GM23338 (cell line): ENCODE data around the gene NEMP1. TPM values are rescaled to one million over a fixed set of nuclear protein-coding genes. Genes with fewer than 3 reads are reported as not detected.

Experiments
- ETS1 ChIP-seq: IDR thresholded peaks from 2 replicates; pipeline ENCODE4 v1.6.1; 2016; ENCODE audit warnings: antibody characterized with exemption
- EZH2phosphoT487 ChIP-seq: fragments of 200-600 bp; sonication (generic); IDR thresholded peaks from one replicate; pipeline ENCODE4 v1.8.1; 2018; ENCODE audit warnings: antibody characterized with exemption; ENCODE audit not compliant: unreplicated experiment
- JUNB ChIP-seq: IDR thresholded peaks from one replicate; pipeline ENCODE4 v1.6.1; 2016; ENCODE audit warnings: antibody characterized with exemption; ENCODE audit not compliant: unreplicated experiment
- NANOG ChIP-seq: IDR thresholded peaks from 2 replicates; pipeline ENCODE4 v1.6.1; 2016; ENCODE audit warnings: antibody characterized with exemption, borderline replicate concordance
- POLR2AphosphoS5 ChIP-seq: IDR thresholded peaks from 2 replicates; pipeline ENCODE4 v1.6.1; 2016; ENCODE audit warnings: antibody characterized with exemption, low read depth
- STAT1 ChIP-seq: IDR thresholded peaks from one replicate; pipeline ENCODE4 v1.6.1; 2016; ENCODE audit warnings: antibody characterized with exemption; ENCODE audit not compliant: unreplicated experiment
- ZNF331 ChIP-seq: fragments of 250-450 bp; sonication (Bioruptor Pico); IDR thresholded peaks from 2 replicates; pipeline ENCODE4 v1.5.0; 2020; ENCODE audit warnings: low read depth, mild to moderate bottlenecking, moderate library complexity
- ZNF462 ChIP-seq: fragments of 250-450 bp; sonication (Bioruptor Pico); IDR thresholded peaks from 2 replicates; pipeline ENCODE4 v1.5.0; 2020; ENCODE audit warnings: mild to moderate bottlenecking, moderate library complexity
- polyA plus RNA-seq: library from polyadenylated mRNA; unstranded; fragments of >200 nt; fragmentation: Nextera tagmentation; extraction: Ambion mirVana; gene quantifications from 2 replicates; pipeline ENCODE4 v1.2.1, GENCODE V29; 2016
- total RNA-seq: library from RNA; depleted of rRNA; stranded (reverse); fragments of >200 nt; shearing (Covaris generic); gene quantifications from 2 replicates; pipeline ENCODE4 v1.2.3, GENCODE V29; 2014
- TF ChIP-seq, protein P1 (sequence below): IDR thresholded peaks from one replicate; pipeline ENCODE4 v1.6.1; 2018; ENCODE audit warnings: antibody characterized with exemption; ENCODE audit not compliant: unreplicated experiment

The NEMP1 gene
- total and polyA plus RNA-seq, 2 experiments from 2014 or later, result 11.9 to 35.0 TPM

DNA sequence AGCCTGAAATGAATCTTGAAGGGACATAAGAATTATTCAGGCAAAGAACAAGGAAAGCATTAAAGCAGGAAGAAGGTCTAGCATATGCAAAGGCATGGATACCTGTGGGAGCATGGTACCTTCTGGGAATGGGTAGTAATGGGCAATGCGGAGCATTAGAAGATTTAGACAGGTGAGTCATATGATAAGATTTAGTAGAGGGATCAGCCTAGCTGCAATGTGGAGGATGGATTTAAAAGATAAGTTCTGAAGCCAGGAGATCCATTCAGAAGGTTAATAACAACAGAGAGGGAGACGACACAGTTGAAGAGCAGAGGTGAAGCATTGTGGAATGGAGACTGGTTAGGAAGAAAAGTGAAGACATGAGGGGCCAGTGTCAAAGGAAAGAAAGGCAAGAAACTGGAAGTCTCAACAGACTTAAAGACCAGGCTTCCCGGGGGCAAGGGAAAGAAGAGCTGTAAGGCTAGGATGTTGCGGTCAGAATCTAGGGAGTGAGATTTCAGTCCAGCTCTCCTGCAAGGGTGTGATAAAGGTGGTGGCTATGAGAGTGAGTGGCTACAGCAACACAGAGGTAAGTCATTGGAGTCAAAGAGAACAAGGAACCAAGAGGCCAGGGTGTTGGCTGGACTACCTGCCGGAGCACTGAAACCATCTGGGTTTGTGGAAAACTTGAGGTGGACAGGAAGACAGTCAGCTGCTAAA is 38.1 kb upstream of the NEMP1 start (continued):
- TF ChIP-seq ZNF462 (CRISPR knock-in tag) (no peak), ETS1 (no peak), ZNF331 (CRISPR knock-in tag) (no peak), NANOG (no peak), EZH2phosphoT487 (no peak), POLR2AphosphoS5 (no peak), STAT1 (no peak), JUNB (no peak)
- TF ChIP-seq, protein P1, sequence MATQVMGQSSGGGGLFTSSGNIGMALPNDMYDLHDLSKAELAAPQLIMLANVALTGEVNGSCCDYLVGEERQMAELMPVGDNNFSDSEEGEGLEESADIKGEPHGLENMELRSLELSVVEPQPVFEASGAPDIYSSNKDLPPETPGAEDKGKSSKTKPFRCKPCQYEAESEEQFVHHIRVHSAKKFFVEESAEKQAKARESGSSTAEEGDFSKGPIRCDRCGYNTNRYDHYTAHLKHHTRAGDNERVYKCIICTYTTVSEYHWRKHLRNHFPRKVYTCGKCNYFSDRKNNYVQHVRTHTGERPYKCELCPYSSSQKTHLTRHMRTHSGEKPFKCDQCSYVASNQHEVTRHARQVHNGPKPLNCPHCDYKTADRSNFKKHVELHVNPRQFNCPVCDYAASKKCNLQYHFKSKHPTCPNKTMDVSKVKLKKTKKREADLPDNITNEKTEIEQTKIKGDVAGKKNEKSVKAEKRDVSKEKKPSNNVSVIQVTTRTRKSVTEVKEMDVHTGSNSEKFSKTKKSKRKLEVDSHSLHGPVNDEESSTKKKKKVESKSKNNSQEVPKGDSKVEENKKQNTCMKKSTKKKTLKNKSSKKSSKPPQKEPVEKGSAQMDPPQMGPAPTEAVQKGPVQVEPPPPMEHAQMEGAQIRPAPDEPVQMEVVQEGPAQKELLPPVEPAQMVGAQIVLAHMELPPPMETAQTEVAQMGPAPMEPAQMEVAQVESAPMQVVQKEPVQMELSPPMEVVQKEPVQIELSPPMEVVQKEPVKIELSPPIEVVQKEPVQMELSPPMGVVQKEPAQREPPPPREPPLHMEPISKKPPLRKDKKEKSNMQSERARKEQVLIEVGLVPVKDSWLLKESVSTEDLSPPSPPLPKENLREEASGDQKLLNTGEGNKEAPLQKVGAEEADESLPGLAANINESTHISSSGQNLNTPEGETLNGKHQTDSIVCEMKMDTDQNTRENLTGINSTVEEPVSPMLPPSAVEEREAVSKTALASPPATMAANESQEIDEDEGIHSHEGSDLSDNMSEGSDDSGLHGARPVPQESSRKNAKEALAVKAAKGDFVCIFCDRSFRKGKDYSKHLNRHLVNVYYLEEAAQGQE, result no peak
